ENCODE measurements around the gene TAF15.

TAF15 gene

DNA sequence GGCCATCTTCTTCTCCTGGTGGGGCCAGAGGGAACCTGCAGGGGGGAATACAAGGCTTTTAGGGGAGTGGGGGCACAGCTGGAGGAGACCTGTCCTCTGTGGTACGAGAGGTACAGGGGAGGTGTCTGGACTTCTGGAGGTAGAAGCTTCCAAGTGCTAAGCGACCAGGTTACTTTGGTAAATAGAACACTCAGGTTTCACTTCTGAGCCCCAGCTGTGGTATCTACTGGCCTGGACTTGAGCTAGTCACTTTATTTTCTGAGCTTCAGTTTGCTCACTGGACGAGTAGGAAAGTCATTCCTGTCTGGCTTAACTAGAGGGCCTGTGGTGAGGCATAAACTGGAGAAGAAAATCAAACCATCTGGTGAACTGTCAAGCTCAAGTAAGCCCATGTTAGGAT is 59.5 kb downstream of the TAF15 start, which contains the start of gene HEATR9:
Gene HEATR9, minus strand, starts transcription at position 155 of the 400 bp plus-strand sequence. Its CDS starts 149 bp downstream, at position 6.
- no peak for DNase-seq (ENCODE audit: low read depth)
- TF ChIP-seq CTCF (IDR thresholded peaks at IDR 0.05; ENCODE audit: control insufficient read depth, extremely low read depth, insufficient read depth) = no peak
- H3K4me3 ChIP-seq (ENCODE audit: low read depth, low read length) = no peak within 1 kb of the TSS

GRCh38 chr17:35870906-35871819 is 61.9 kb downstream of the TAF15 start:
- H3K4me3 ChIP-seq (ENCODE audit: low read depth, low read length) = no peak overlapping the region
- TF ChIP-seq CTCF (IDR thresholded peaks at IDR 0.05; ENCODE audit: control insufficient read depth, extremely low read depth, insufficient read depth) = no peak
- no peak for DNase-seq (ENCODE audit: low read depth)

- DNase-seq (ENCODE audit: low read depth) = no peak
- H3K4me3 ChIP-seq (ENCODE audit: low read depth, low read length) = no peak overlapping the region
These were observed 63.1 kb downstream of the TAF15 start for GRCh38 chr17:35872196-35872980.

GRCh38 chr17:35875072-35875799 is 66.0 kb downstream of the TAF15 start:
- no peak for TF ChIP-seq CTCF (IDR thresholded peaks at IDR 0.05; ENCODE audit: control insufficient read depth, extremely low read depth, insufficient read depth)
- H3K4me3 ChIP-seq (ENCODE audit: low read depth, low read length) = no peak overlapping the region
- DNase-seq (ENCODE audit: low read depth) = no peak

More at GRCh38 chr17:35872196-35872980, 63.1 kb downstream of the TAF15 start:
- no peak for TF ChIP-seq CTCF (IDR thresholded peaks at IDR 0.05; ENCODE audit: control insufficient read depth, extremely low read depth, insufficient read depth)

GRCh38 chr17:35875800-35876139 is 66.5 kb downstream of the TAF15 start:
- DNase-seq (ENCODE audit: low read depth) = no peak
- H3K4me3 ChIP-seq (ENCODE audit: low read depth, low read length) = no peak overlapping the region
- TF ChIP-seq CTCF (IDR thresholded peaks at IDR 0.05; ENCODE audit: control insufficient read depth, extremely low read depth, insufficient read depth) = no peak

DNA sequence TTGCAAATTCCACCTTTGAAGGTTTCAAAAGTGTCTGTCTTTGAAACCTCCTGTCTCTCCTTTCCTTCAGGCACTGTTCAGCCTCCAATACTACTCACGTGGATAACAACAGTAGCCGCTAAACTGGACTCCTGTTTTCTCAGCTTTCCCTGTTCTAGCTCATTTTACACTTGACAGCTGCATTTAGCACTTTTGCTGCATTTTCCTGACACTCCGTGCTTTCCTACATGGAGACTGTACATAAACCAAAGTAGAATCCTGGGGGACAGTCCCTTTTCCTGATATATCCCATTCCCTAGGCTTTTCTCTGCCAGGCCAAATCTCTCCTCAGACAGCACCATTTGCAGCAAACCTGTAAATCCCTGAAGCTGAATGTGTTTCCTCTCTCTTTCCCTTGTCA is 67.2 kb downstream of the TAF15 start:
- TF ChIP-seq CTCF (IDR thresholded peaks at IDR 0.05; ENCODE audit: control insufficient read depth, extremely low read depth, insufficient read depth) = no peak
- no peak for DNase-seq (ENCODE audit: low read depth)
- no peak overlapping the region for H3K4me3 ChIP-seq (ENCODE audit: low read depth, low read length)

Data from LNCaP clone FGC (cell line).